ENCODE data around the gene S100A16. TPM values are rescaled to one million over a fixed set of nuclear protein-coding genes. Genes with fewer than 3 reads are reported as not detected.

The S100A16 gene
- polyA plus RNA-seq, 6 donors from 2014 or later, result not detected

- no peak for ATAC-seq (ENCODE audit: low read depth in 2 of 2)
- Mint-ChIP-seq H3K27ac (peak overlapping the region in 1 of 6 donors; percentile 79), H3K9me3 (peaks cover 0 to 5% (median 0%) of the 10 kb centered on the region in 7 donors), H3K4me3 (no peak overlapping the region), H3K4me1 (peaks cover 51 to 58% (median 53%) of the 10 kb centered on the region in 3 donors), H3K36me3 (peaks cover 0 to 5% of the 10 kb centered on the region in 2 donors), H3K27me3 (no peaks in the 10 kb centered on the region)
- no peak for DNase-seq
These were observed 18.4 kb upstream of the S100A16 start for GRCh38 chr1:153631047-153632022.

- Mint-ChIP-seq H3K27ac (peak overlapping the region in 1 of 6 donors; percentile 60), H3K9me3 (peaks cover 0 to 5% (median 0%) of the 10 kb centered on the region in 7 donors), H3K4me1 (peaks cover 47 to 61% (median 54%) of the 10 kb centered on the region in 3 donors), H3K4me3 (no peak overlapping the region), H3K36me3 (peaks cover 0 to 5% of the 10 kb centered on the region in 2 donors), H3K27me3 (no peaks in the 10 kb centered on the region)
- DNase-seq, result no peak
- ATAC-seq (ENCODE audit: low read depth in 2 of 2), result no peak
These were observed 17.4 kb upstream of the S100A16 start for GRCh38 chr1:153630384-153630783.

GRCh38 chr1:153629971-153630370 lies 17.0 kb upstream of the S100A16 start:
- H3K36me3 Mint-ChIP-seq, result peaks cover 0 to 5% of the 10 kb centered on the region in 2 donors
- peaks cover 0 to 5% (median 0%) of the 10 kb centered on the region in 7 donors for H3K9me3 Mint-ChIP-seq
- no peaks in the 10 kb centered on the region for H3K27me3 Mint-ChIP-seq
- no peak overlapping the region for H3K4me3 Mint-ChIP-seq
- H3K27ac Mint-ChIP-seq, result no peak overlapping the region
- no peak for DNase-seq
- no peak for ATAC-seq (ENCODE audit: low read depth in 2 of 2)
- peaks cover 47 to 61% (median 54%) of the 10 kb centered on the region in 3 donors for H3K4me1 Mint-ChIP-seq

GRCh38 chr1:153629343-153629665 lies 16.4 kb upstream of the S100A16 start:
- Mint-ChIP-seq H3K4me3 (no peak overlapping the region), H3K4me1 (peaks cover 46 to 58% (median 51%) of the 10 kb centered on the region in 3 donors), H3K9me3 (peaks cover 0 to 5% (median 0%) of the 10 kb centered on the region in 7 donors), H3K27me3 (no peaks in the 10 kb centered on the region), H3K36me3 (peaks cover 0 to 5% of the 10 kb centered on the region in 2 donors), H3K27ac (peak overlapping the region in 3 of 6 donors; percentile 11 to 70 (median 60))
- DNase-seq (no peak), ATAC-seq (ENCODE audit: low read depth in 2 of 2) (no peak)

GRCh38 chr1:153628638-153629342 lies 15.9 kb upstream of the S100A16 start:
- H3K9me3 Mint-ChIP-seq, result peaks cover 0 to 5% (median 0%) of the 10 kb centered on the region in 7 donors
- no peaks in the 10 kb centered on the region for H3K27me3 Mint-ChIP-seq
- peak overlapping the region in 3 of 8 donors; percentile 38 to 65 (median 61) for H3K4me3 Mint-ChIP-seq
- ATAC-seq (ENCODE audit: low read depth in 2 of 2), result no peak
- peak overlapping the region in 2 of 6 donors; percentile 11 to 84 for H3K27ac Mint-ChIP-seq
- no peak for DNase-seq
- H3K36me3 Mint-ChIP-seq, result peaks cover 0 to under 1% of the 10 kb centered on the region in 2 donors
- H3K4me1 Mint-ChIP-seq, result peaks cover 44 to 57% (median 46%) of the 10 kb centered on the region in 3 donors

- Mint-ChIP-seq H3K9me3 (peaks cover 0 to under 1% (median 0%) of the 10 kb centered on the region in 7 donors), H3K27ac (peak within 1 kb of the TSS in 5 of 6 donors; percentile 33 to 84 (median 70)), H3K27me3 (no peaks in the 10 kb centered on the region), H3K36me3 (no peaks in the 10 kb centered on the region), H3K4me3 (peak within 1 kb of the TSS in 6 of 8 donors; percentile 12 to 80 (median 71)), H3K4me1 (peaks cover 37 to 51% (median 40%) of the 10 kb centered on the region in 3 donors)
- no peak for DNase-seq
- peak in 1 of 2 donors; percentile 5 for ATAC-seq (ENCODE audit: low read depth in 2 of 2)
These were observed 15.0 kb upstream of the S100A16 start, which contains the start of gene S100A1 for GRCh38 chr1:153627715-153628626. TSS of gene S100A1 (plus strand) at chr1:153628434. CDS start at chr1:153630522, 2,088 bp downstream.

- peak; percentile 37 to 44 for ATAC-seq (ENCODE audit: low read depth in 2 of 2)
- H3K27me3 Mint-ChIP-seq, result no peaks in the 10 kb centered on the region
- no peaks in the 10 kb centered on the region for H3K9me3 Mint-ChIP-seq
- H3K36me3 Mint-ChIP-seq, result no peaks in the 10 kb centered on the region
- peak within 1 kb of the TSS in 6 of 8 donors; percentile 30 to 80 (median 71) for H3K4me3 Mint-ChIP-seq
- peaks cover 35 to 44% (median 36%) of the 10 kb centered on the region in 3 donors for H3K4me1 Mint-ChIP-seq
- no peak for DNase-seq
- peak within 1 kb of the TSS in 4 of 6 donors; percentile 33 to 84 (median 71) for H3K27ac Mint-ChIP-seq
These were observed 14.2 kb upstream of the S100A16 start, which contains the start of gene S100A13 for GRCh38 chr1:153626904-153627714. TSS of gene S100A13 (minus strand) at chr1:153627505. CDS start at chr1:153626472, 1,033 bp downstream.

- DNase-seq (no peak), ATAC-seq (ENCODE audit: low read depth in 2 of 2) (no peak)
- Mint-ChIP-seq H3K4me1 (peaks cover 33 to 44% (median 35%) of the 10 kb centered on the region in 3 donors), H3K4me3 (peak overlapping the region in 4 of 8 donors; percentile 26 to 69 (median 44)), H3K27ac (peak overlapping the region in 1 of 6 donors; percentile 72), H3K27me3 (no peaks in the 10 kb centered on the region), H3K9me3 (no peaks in the 10 kb centered on the region), H3K36me3 (no peaks in the 10 kb centered on the region)
These were observed 13.6 kb upstream of the S100A16 start for GRCh38 chr1:153626477-153626903.

- ATAC-seq (ENCODE audit: low read depth in 2 of 2) (no peak), DNase-seq (no peak)
- no peaks in the 10 kb centered on the region for H3K36me3 Mint-ChIP-seq
- H3K27ac Mint-ChIP-seq, result peak overlapping the region in 1 of 6 donors; percentile 66
- H3K9me3 Mint-ChIP-seq, result no peaks in the 10 kb centered on the region
- no peak overlapping the region for H3K4me3 Mint-ChIP-seq
- H3K4me1 Mint-ChIP-seq, result peaks cover 33 to 44% (median 35%) of the 10 kb centered on the region in 3 donors
- no peaks in the 10 kb centered on the region for H3K27me3 Mint-ChIP-seq
These were observed 12.2 kb upstream of the S100A16 start for GRCh38 chr1:153624965-153625611.

GRCh38 chr1:153623101-153623500 lies 10.2 kb upstream of the S100A16 start:
- H3K9me3 Mint-ChIP-seq, result peaks cover 0 to 2% (median 0%) of the 10 kb centered on the region in 7 donors
- DNase-seq (no peak), ATAC-seq (ENCODE audit: low read depth in 2 of 2) (no peak)
- H3K4me3 Mint-ChIP-seq, result peak overlapping the region in 1 of 8 donors; percentile 50
- H3K36me3 Mint-ChIP-seq, result no peaks in the 10 kb centered on the region
- peaks cover 19 to 28% (median 24%) of the 10 kb centered on the region in 3 donors for H3K4me1 Mint-ChIP-seq
- H3K27ac Mint-ChIP-seq, result no peak overlapping the region
- H3K27me3 Mint-ChIP-seq, result no peaks in the 10 kb centered on the region

GRCh38 chr1:153619171-153619570 lies 6.2 kb upstream of the S100A16 start:
- Mint-ChIP-seq H3K4me1 (peaks cover 5 to 15% (median 6%) of the 10 kb centered on the region in 3 donors), H3K27ac (no peak overlapping the region), H3K9me3 (peaks cover 0 to 2% (median 0%) of the 10 kb centered on the region in 7 donors), H3K4me3 (peak overlapping the region in 1 of 8 donors; percentile 0), H3K27me3 (no peaks in the 10 kb centered on the region), H3K36me3 (no peaks in the 10 kb centered on the region)
- DNase-seq (no peak), ATAC-seq (ENCODE audit: low read depth in 2 of 2) (no peak)
